K562 (cell line): ENCODE measurements around the gene CD9. TPM values are rescaled to one million over a fixed set of nuclear protein-coding genes. Genes with fewer than 3 reads are reported as not detected.

Source experiments
- ATAC-seq: fragments of 200-7000 bp; cut with Tn5 transposase; 3 replicates; pipeline ENCODE4 v1.9.1; 2020; ENCODE audit warnings: moderate library complexity
- BruUV-seq: library from RNA; stranded (reverse); fragments of 400-500 nt; replicated peaks from 2 replicates; lab custom pipeline; 2021; lab: Mats Ljungman, UMichigan
- CTCF ChIA-PET: fragments of 300-600 bp; formaldehyde crosslinking; extraction: SDS; loops from one replicate; lab custom pipeline; 2021; ENCODE audit warnings: low intra/inter-chr PET ratio; lab: Yijun Ruan, JAX
- POLR2A ChIA-PET: fragments of 300-600, 350-650 bp; sonication (Branson Sonifier 250); formaldehyde crosslinking; extraction: SDS; loops from one replicate; lab custom pipeline; 2021; ENCODE audit warnings: antibody characterized with exemption, inconsistent platforms; lab: Yijun Ruan, JAX
- DNase-seq, 4 experiments: peaks; one replicate each; pipeline versions ENCODE4 v3.0.0 to v3.0.0-alpha.2; 2011 to 2018; ENCODE audit warnings: low spot score in 3 of 4, mixed read lengths in 3 of 4; ENCODE audit errors: extremely low read depth in 1 of 4
- FAIRE-seq: peaks from 2 replicates; lab custom pipeline; 2011; peaks lifted over from hg19 to GRCh38; lab: Jason Lieb, UNC
- H2AFZ ChIP-seq: 2 replicates; pipeline ENCODE4 v1.6.0; 2011; ENCODE audit warnings: low read depth, low read length, control low read depth, inconsistent platforms
- H3K27ac ChIP-seq: fragments of 200-600 bp; 3 replicates; pipeline ENCODE4 v1.8.0; 2011; ENCODE audit warnings: low read depth, mild to moderate bottlenecking, control low read depth, inconsistent platforms, low read length, moderate library complexity, mixed read lengths; ENCODE audit errors: extremely low read depth
- H3K27me3 ChIP-seq, 2 experiments: fragments of 300-600 bp in 1 of 2; 2 replicates in 1 of 2; 3 replicates in 1 of 2; pipeline versions ENCODE4 v1.6.0 to v1.8.0; 2011; ENCODE audit warnings: inconsistent platforms in 2 of 2, low read length in 2 of 2, mild to moderate bottlenecking in 1 of 2, mixed read lengths in 1 of 2, moderate library complexity in 1 of 2; ENCODE audit not compliant: control insufficient read depth in 2 of 2, insufficient read depth in 2 of 2
- H3K36me3 ChIP-seq: fragments of 300-600 bp; 3 replicates; pipeline ENCODE4 v1.8.0; 2011; ENCODE audit warnings: mild to moderate bottlenecking, low read length, inconsistent platforms; ENCODE audit not compliant: control insufficient read depth, insufficient read depth
- H3K4me1 ChIP-seq, 2 experiments: fragments of 200-600 bp in 1 of 2; replicated peaks in 1 of 2; 2 replicates in 1 of 2; 3 replicates in 1 of 2; pipeline versions ENCODE4 v1.5.1 to v1.8.0; 2011; ENCODE audit warnings: inconsistent platforms in 2 of 2, low read length in 2 of 2, mild to moderate bottlenecking in 1 of 2, mixed read lengths in 1 of 2, moderate library complexity in 1 of 2; ENCODE audit not compliant: control insufficient read depth in 2 of 2, insufficient read depth in 2 of 2
- H3K4me2 ChIP-seq: 2 replicates; pipeline ENCODE4 v1.6.1; 2011; ENCODE audit warnings: low read length, control low read depth, inconsistent platforms, mixed read lengths; ENCODE audit not compliant: insufficient read depth
- H3K4me3 ChIP-seq: fragments of 200-600 bp; sonication (generic), shearing (Covaris generic); 2 replicates; pipeline ENCODE4 v1.5.1; 2016; ENCODE audit warnings: control low read depth, inconsistent platforms
- H3K79me2 ChIP-seq: fragments of 200-600 bp; 3 replicates; pipeline ENCODE4 v1.8.0; 2011; ENCODE audit warnings: low read length, inconsistent platforms; ENCODE audit not compliant: control insufficient read depth, insufficient read depth
- H3K9ac ChIP-seq, 2 experiments: 2 replicates each; pipeline versions ENCODE4 v1.6.0 to v1.6.1; 2011; ENCODE audit warnings: low read depth in 2 of 2, low read length in 2 of 2, control low read depth in 1 of 2, inconsistent platforms in 1 of 2, mild to moderate bottlenecking in 1 of 2, mixed read lengths in 1 of 2; ENCODE audit not compliant: insufficient read depth in 1 of 2
- H3K9me1 ChIP-seq: one replicate; pipeline ENCODE4 v1.6.0; 2011; ENCODE audit warnings: inconsistent platforms, mild to moderate bottlenecking, low read length, moderate library complexity; ENCODE audit not compliant: control insufficient read depth, insufficient read depth
- H3K9me3 ChIP-seq: replicated peaks from 2 replicates; pipeline ENCODE4 v1.5.1; 2011; ENCODE audit warnings: low read depth, low read length, inconsistent platforms; ENCODE audit not compliant: control insufficient read depth, insufficient read depth
- H4K20me1 ChIP-seq: replicated peaks from 2 replicates; pipeline ENCODE4 v1.6.1; 2011; ENCODE audit warnings: low read length, inconsistent platforms, mixed read lengths; ENCODE audit not compliant: control insufficient read depth, insufficient read depth
- CBFA2T2 ChIP-seq: fragments of 450-650 bp; conservative IDR thresholded peaks from 2 replicates; pipeline ENCODE4 v1.6.1; 2017; ENCODE audit warnings: mild to moderate bottlenecking
- EP400 ChIP-seq: fragments of 450-650 bp; IDR thresholded peaks from 2 replicates; pipeline ENCODE4 v1.6.1; 2017; ENCODE audit warnings: antibody characterized with exemption, mild to moderate bottlenecking, moderate library complexity
- FIP1L1 ChIP-seq: fragments of 200-400 bp; formaldehyde crosslinking; IDR thresholded peaks from 2 replicates; pipeline ENCODE4 v1.6.1; 2018; ENCODE audit warnings: mild to moderate bottlenecking, low read depth, low read length; ENCODE audit not compliant: poor library complexity, severe bottlenecking
- GABPB1 ChIP-seq: sonication (generic); formaldehyde crosslinking; IDR thresholded peaks from 2 replicates; pipeline ENCODE4 v1.8.0; 2022; ENCODE audit warnings: mild to moderate bottlenecking, missing genetic modification reagents
- GATAD2B ChIP-seq: fragments of 450-650 bp; IDR thresholded peaks from 2 replicates; pipeline ENCODE4 v1.6.1; 2017; ENCODE audit warnings: mild to moderate bottlenecking, borderline replicate concordance
- HNRNPL ChIP-seq: fragments of 200-400 bp; formaldehyde crosslinking; IDR thresholded peaks from 2 replicates; pipeline ENCODE4 v1.6.1; 2017; ENCODE audit warnings: low read depth, mild to moderate bottlenecking, low read length
- HNRNPLL ChIP-seq: fragments of 200-400 bp; formaldehyde crosslinking; IDR thresholded peaks from 2 replicates; pipeline ENCODE4 v1.6.1; 2017; ENCODE audit warnings: low read length, low read depth, mild to moderate bottlenecking; ENCODE audit not compliant: poor library complexity, severe bottlenecking
- KDM2B ChIP-seq: fragments of 250-450 bp; sonication (Bioruptor Pico); IDR thresholded peaks from 2 replicates; pipeline ENCODE4 v1.8.0; 2021; ENCODE audit warnings: mild to moderate bottlenecking, moderate library complexity
- MXI1 ChIP-seq: IDR thresholded peaks from 2 replicates; pipeline ENCODE4 v1.6.1; 2011; ENCODE audit warnings: low read depth, mild to moderate bottlenecking, improper control_type of control experiment, low read length
- MYC ChIP-seq, 2 experiments: fragments of 250-450 bp in 1 of 2; sonication (Bioruptor Pico) in 1 of 2; IDR thresholded peaks; 2 replicates each; pipeline versions ENCODE4 v1.5.1 to v1.6.1; 2012 to 2021; ENCODE audit warnings: low read depth in 2 of 2, borderline replicate concordance in 1 of 2, improper control_type of control experiment in 1 of 2, low read length in 1 of 2, mild to moderate bottlenecking in 1 of 2, moderate library complexity in 1 of 2
- POU5F1 ChIP-seq: fragments of 150-350 bp; IDR thresholded peaks from 2 replicates; pipeline ENCODE4 v1.6.1; 2014; ENCODE audit warnings: borderline replicate concordance, low read length, low read depth, mild to moderate bottlenecking; ENCODE audit not compliant: partially characterized antibody
- RBBP5 ChIP-seq: fragments of 200-600 bp; sonication (generic); IDR thresholded peaks from 2 replicates; pipeline ENCODE4 v1.6.1; 2012; ENCODE audit warnings: borderline replicate concordance, mild to moderate bottlenecking, low read length, control low read depth, inconsistent platforms; ENCODE audit not compliant: insufficient read depth, poor library complexity, severe bottlenecking
- RFX1 ChIP-seq: fragments of 450-650 bp; IDR thresholded peaks from 2 replicates; pipeline ENCODE4 v1.6.1; 2016; ENCODE audit warnings: mild to moderate bottlenecking, moderate library complexity
- U2AF2 ChIP-seq: fragments of 200-400 bp; formaldehyde crosslinking; optimal IDR thresholded peaks from 2 replicates; pipeline ENCODE3; 2017; ENCODE audit warnings: low read depth, mild to moderate bottlenecking, low read length
- ZNF316 ChIP-seq: fragments of 450-650 bp; IDR thresholded peaks from 2 replicates; pipeline ENCODE4 v1.6.1; 2016
- ZNF696 ChIP-seq: fragments of 250-450 bp; sonication (Bioruptor Pico); conservative IDR thresholded peaks from 2 replicates; pipeline ENCODE4 v1.4.0; 2020; ENCODE audit warnings: mild to moderate bottlenecking, moderate library complexity
- ZNF717 ChIP-seq: fragments of 250-450 bp; sonication (Bioruptor Pico); IDR thresholded peaks from 2 replicates; pipeline ENCODE4 v1.5.0; 2021
- WGBS: fragments of 100-300 bp; shearing (Covaris generic); methylation state at CpG from one replicate; pipeline ENCODE4 v1.1.6; 2016; ENCODE audit warnings: low coverage, mixed read lengths; ENCODE audit not compliant: insufficient coverage; ENCODE audit errors: missing lambda C conversion rate; 5-methylcytosine and 5-hydroxymethylcytosine counted together
- in situ Hi-C: fragments of 300-500 bp; cut with MboI; formaldehyde crosslinking; loops from 4 replicates; pipeline ENCODE4 v1.15.0; 2018; ENCODE audit warnings: inconsistent platforms, mixed read lengths
- intact Hi-C: fragments of 100-400 bp; cut with micrococcal nuclease; formaldehyde crosslinking; loops from 2 replicates; pipeline ENCODE4 v1.14.2; 2022
- polyA plus RNA-seq, 8 experiments: library from polyadenylated mRNA; depleted of rRNA in 4 of 8; stranded (reverse) in 5 of 8; unstranded in 3 of 8; fragments of >200 nt; fragmentation: Nextera tagmentation in 2 of 8; fragmentation: Illumina TruSeq in 1 of 8; extraction: Ambion mirVana in 2 of 8; extraction: Trizol in 1 of 8; gene quantifications; 2 replicates each; pipeline versions ENCODE4 v1.2.1 to v1.2.3, GENCODE V29; 2011 to 2014; ENCODE audit warnings: inconsistent platforms in 1 of 8, missing spikeins in 1 of 8
- total RNA-seq, 7 experiments: library from RNA; depleted of rRNA in 6 of 7; stranded (reverse); fragments of >200 nt in 6 of 7; fragmentation: Illumina TruSeq in 2 of 7; extraction: Trizol in 2 of 7; gene quantifications; 2 replicates each; pipeline versions ENCODE4 v1.2.1 to v1.2.3, GENCODE V29; 2011 to 2021; ENCODE audit warnings: low replicate concordance in 1 of 7

Gene CD9
- total and polyA plus RNA-seq, 9 of the 15 experiments (the other 6 are each of a cell fraction or from before 2014, with no cell fraction given): 0.43 to 5.6 (median 0.62) TPM

DNA sequence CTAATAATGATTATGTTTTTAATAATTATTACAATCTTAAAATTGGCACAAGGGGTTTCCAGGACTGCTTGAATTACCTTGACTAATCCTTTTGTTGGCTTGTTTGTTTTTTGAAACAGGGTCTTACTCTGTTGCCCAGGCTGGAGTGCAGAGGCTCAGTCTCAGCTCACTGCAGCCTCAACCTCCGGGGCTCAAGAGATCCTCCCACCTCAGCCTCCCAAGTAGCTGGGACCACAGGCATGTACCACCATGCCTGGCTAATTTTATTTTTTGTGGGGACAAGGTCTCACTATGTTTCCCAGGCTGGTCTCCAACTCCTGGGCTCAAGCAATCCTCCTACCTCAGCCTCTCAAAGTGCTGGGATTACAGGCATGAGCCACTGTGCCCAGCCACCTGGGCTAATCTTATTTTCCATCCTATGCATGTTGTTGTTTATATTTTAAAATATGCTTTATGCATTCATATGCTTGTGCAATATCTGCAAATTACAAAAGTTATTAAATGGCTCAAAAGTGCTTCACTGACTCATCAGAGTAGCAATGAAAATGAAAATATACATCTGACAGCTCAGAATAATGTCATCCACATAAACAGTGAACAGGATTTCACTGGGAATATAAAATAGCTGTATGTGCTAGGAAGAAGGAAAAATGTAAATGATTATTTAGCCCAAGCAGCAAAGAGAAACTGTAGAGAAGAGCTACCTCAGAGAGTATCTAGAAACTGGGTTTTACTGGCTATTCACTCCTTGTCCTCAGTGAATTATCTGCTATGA lies 85.5 kb downstream of the CD9 start:
- Histone ChIP-seq H3K27ac (no peak overlapping the region), H2AFZ (no peak overlapping the region)
- WGBS: 0% methylated on average over 1 of the region's 1 CpG
- no TSS peak for BruUV-seq
- no peak for ATAC-seq
- no peak for TF ChIP-seq FIP1L1
- TF ChIP-seq HNRNPLL: no peak
- no peak for TF ChIP-seq GATAD2B
- TF ChIP-seq RBBP5: no peak
- TF ChIP-seq POU5F1: no peak
- no peak for TF ChIP-seq ZNF696 (CRISPR knock-in tag)
- no peak for TF ChIP-seq KDM2B (CRISPR knock-in tag)
- TF ChIP-seq MXI1: no peak
- no peak for TF ChIP-seq EP400
- no peak for TF ChIP-seq RFX1
- no peak for TF ChIP-seq MYC (IDR thresholded peaks at IDR 0.05; ENCODE audit: low read depth, low read length)
- no peak for TF ChIP-seq MYC (CRISPR knock-in tag; IDR thresholded peaks at IDR 0.05; ENCODE audit: borderline replicate concordance, low read depth)
- no peak for TF ChIP-seq CBFA2T2
- no peak for TF ChIP-seq U2AF2
- no peak for TF ChIP-seq HNRNPL
- TF ChIP-seq ZNF316: no peak
- no peak for TF ChIP-seq GABPB1
- TF ChIP-seq ZNF717: no peak
- TF ChIP-seq, all 486 proteins: peak for 0
- Histone ChIP-seq H4K20me1 (no peaks in the 10 kb centered on the region), H3K9ac (no peak overlapping the region), H3K79me2 (no peaks in the 10 kb centered on the region), H3K9me1 (no peaks in the 10 kb centered on the region), H3K4me1 (no peaks in the 10 kb centered on the region; a peak in 2 of 5 replicates), H3K4me2 (no peak overlapping the region), H3K4me3 (no peak overlapping the region), H3K36me3 (no peaks in the 10 kb centered on the region), H3K27me3 (peaks cover 0 to 6% of the 10 kb centered on the region in 2 experiments; a peak in 1 of 5 replicates), H3K9me3 (no peaks in the 10 kb centered on the region)
- intact Hi-C loops (loop anchor here (1.0 to 2.0 kb wide), 3 partner anchors 91 to 297 kb away; no protein-coding TSS in a partner anchor), in situ Hi-C loops (loop anchor here (5.0 kb wide), 1 partner anchor 293 kb away; no protein-coding TSS in a partner anchor)
- CTCF ChIA-PET: interaction anchor here (1.3 to 2.1 kb wide), 4 partner anchors 90 to 298 kb away, joined by 3 to 15 read pairs (median 9); no protein-coding TSS in a partner anchor
- DNase-seq (no peak), FAIRE-seq (no peak)
- POLR2A ChIA-PET: interaction anchor here (2.0 kb wide), 1 partner anchor 90 kb away, joined by 6 read pairs; no protein-coding TSS in a partner anchor
